B cell (primary cell): ENCODE measurements around the gene KRT35.

Source experiments
- CTCF ChIP-seq: fragments of 200-600 bp; IDR thresholded peaks from one replicate; pipeline ENCODE4 v1.8.0; 2022; ENCODE audit warnings: antibody characterized with exemption, mild to moderate bottlenecking
- EZH2 ChIP-seq: IDR thresholded peaks from 2 replicates; pipeline ENCODE4 v1.6.1; 2012; ENCODE audit warnings: borderline replicate concordance, low read depth, mild to moderate bottlenecking, moderate library complexity, low read length; ENCODE audit not compliant: insufficient read depth, poor library complexity, severe bottlenecking

- no peak for TF ChIP-seq CTCF
- no peak for TF ChIP-seq EZH2
These were observed 25.1 kb upstream of the KRT35 start for GRCh38 chr17:41505809-41506767.
